GM18526 (cell line): ENCODE results near the gene IHH.

Source experiments
- POLR2A ChIP-seq: IDR thresholded peaks from 3 replicates; pipeline ENCODE4 v1.6.1; 2011; ENCODE audit not compliant: insufficient read length; ENCODE audit errors: extremely low read depth

IHH gene

GRCh38 chr2:219060821-219061791 lies at the start of gene IHH:
Gene IHH (minus strand): TSS chr2:219060921. CDS start chr2:219060467, 454 bp downstream.
- TF ChIP-seq POLR2A = no peak

DNA sequence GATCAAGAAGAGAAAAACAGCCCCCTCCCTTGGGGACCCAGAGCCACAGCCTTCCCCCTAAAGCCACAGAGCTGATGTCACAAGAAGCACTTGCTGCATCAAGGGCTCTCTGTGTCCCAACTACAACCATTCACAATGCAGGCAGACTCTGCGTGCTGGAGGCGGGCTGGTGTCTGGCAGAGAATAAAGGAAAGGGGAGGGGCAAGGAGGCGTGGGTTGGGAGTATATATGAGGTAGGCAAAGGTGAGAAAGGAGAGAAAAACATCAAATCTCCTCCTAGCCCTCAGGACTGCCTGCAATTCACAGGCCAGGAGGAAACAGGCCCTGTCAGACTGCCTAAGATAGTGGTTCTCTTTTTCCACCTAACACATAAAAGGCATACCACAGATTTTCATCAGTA lies 48.8 kb upstream of the IHH start:
- no peak for TF ChIP-seq POLR2A

DNA sequence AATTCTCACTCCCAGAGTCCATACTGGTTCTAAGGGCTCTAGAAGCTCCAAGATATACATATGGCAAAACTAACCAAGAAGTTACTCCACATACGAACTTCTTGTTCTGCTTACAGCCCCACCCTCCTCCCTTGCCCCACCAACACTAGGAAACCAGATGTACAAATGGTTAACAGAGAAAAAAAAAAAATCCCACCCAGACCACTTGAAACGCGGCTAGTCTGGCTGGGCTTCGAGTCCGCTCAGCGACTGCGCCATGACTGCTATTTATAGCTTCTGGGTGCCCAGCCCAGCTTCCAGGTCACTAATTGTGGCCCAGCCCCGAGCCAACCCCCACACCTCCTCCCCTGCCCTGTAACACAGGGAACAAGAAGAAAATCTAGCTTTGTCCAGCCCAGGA lies 47.0 kb upstream of the IHH start:
- TF ChIP-seq POLR2A = no peak

DNA sequence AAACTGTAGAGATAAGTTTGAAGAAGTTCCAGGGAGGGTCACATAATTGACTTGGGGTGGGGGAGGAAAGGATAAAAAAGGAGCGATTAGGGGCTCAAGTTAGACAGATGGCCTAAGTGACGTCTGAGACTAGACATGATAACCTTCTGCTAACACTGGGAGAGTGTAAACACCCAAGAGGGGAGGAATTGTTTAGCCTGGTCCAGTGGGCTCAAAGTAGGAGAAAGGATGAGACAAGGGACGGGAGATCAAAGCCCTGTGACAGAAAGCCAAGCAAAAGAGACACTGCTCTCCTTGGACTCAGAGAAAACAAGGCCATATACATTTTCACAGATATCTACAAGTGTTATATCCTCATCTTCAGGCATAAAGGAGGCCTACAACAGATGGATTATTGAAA lies 45.5 kb upstream of the IHH start:
- TF ChIP-seq POLR2A = no peak

DNA sequence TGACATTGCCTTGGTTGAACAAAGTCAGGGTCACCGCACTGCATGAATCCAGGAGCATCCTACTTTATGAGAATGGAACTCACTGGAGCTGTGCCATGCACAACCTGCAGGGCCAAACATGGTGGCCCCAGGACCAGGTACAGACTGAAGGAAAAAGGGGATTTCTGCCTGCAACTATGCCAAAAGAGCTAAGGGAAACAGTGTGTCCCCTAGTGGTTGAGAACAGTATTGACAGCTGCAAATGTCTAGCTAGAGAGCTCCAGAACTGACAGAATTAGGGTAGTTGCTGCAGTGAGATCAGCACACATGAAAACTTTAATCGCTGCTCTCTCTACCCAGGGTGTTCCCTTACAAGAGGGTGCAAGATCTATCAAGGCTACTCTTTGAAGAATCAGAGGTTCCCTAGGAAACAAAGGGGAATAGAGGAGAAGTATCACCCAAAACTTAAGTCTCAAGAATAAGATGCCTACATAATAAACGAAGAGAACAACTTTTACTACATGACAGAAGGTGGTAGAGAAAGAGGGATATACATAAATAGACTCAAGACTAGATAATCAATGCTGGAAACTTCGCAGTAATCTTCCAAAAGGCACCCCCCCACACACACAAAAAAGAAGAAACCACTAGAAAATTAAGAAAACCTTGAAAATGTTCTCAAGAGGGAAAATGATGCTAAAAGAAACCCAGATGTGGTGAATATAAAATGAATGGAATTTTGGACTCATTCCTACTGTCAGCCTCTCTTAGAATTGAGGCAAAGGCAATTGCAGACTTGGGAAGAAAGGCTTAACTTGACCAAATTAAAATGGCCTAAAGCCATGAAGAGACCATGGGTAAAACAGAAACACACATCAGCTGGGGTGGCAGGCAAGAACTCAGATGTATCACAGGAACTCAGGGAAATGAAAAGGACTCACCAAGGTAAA lies 43.6 kb upstream of the IHH start:
- TF ChIP-seq POLR2A = no peak

- no peak for TF ChIP-seq POLR2A
Observed at GRCh38 chr2:219099329-219099728, 38.6 kb upstream of the IHH start.

GRCh38 chr2:219095406-219095935 lies 34.8 kb upstream of the IHH start:
- no peak for TF ChIP-seq POLR2A

DNA sequence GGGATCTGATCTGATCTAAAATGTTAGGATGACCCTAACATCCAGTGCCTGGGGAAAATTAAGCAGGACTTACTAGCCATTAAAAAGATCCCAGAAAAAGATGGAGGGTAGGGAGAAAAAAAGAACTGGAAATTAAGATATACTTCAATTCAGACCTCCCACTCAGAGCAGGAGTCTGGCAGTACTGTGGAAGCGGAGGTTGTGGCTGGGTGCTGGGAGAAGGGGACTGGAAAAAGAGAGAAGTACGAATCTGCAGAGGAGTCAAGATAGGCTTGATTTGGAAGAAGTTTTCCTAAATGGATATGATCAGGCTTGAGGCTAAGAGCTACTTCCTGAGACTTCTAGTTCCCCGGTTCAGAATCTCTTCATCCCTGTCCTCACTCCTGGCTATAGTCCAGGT lies 33.5 kb upstream of the IHH start:
- no peak for TF ChIP-seq POLR2A

GRCh38 chr2:219090436-219091299 lies 29.9 kb upstream of the IHH start:
- no peak for TF ChIP-seq POLR2A

DNA sequence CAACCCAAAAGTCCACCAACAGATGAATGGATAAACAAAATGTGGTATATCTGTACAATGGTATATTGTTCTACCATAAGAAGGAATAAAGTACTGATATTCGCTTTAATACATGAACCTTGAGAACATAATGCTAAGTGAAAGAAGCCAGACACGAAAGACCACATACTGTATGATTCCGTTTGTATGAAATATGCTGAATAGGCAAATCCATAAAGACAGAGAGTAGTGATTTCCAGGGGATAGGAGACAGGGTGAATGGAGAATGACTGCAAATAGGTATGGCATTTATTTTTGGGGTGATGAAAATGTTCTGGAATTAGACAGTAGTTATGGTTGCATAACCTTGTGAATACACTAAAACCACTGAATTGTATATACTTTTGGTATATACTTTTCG lies 28.6 kb upstream of the IHH start:
- no peak for TF ChIP-seq POLR2A

DNA sequence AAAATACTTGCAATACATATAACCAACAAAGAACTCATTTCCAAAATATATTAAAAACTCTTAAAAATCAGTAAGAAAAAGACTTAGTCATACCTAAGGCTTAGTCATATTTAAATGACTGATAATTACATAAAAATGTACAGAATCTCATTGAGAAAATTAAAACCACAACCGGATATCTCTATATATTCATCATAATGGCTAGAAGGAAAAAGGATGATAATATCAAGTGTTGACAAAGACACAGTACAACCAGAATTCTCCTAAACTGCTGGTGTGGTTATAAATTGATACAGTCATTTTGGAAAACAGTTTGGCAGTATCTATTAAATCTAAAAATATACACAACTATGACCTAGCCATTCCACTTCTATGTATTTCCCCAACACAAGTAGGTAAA lies 27.1 kb upstream of the IHH start:
- no peak for TF ChIP-seq POLR2A

GRCh38 chr2:219087361-219087760 lies 26.6 kb upstream of the IHH start:
- TF ChIP-seq POLR2A = no peak

- no peak for TF ChIP-seq POLR2A
Observed at GRCh38 chr2:219086196-219086595, 25.5 kb upstream of the IHH start.

DNA sequence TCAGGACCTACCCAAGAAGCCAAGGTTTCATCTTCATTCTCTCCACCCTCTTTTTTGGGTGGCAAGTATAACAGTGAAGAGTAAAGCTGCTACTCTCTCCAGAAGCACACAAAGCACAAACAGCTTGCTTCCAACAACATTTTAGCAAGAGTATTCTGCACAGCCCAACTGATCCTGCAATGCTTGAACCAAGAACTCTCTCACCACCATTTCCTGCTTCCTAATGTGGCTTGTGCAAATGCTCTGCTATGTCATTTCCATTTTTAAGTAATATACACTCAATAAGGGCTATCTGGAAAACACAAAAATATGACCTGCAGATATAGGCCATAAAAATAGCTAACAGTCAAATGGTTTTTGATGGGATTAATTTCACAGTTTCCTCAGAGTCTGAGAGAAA lies 24.1 kb upstream of the IHH start:
- no peak for TF ChIP-seq POLR2A
